LHCN-M2 (cell line): ENCODE data around the gene PARP16. TPM values are rescaled to one million over a fixed set of nuclear protein-coding genes. Genes with fewer than 3 reads are reported as not detected.

Experiments used
- DNase-seq: peaks from one replicate; pipeline ENCODE4 v3.0.0-alpha.2; 2012; ENCODE audit warnings: low read depth
- polyA plus RNA-seq: library from polyadenylated mRNA; unstranded; fragments of >200 nt; gene quantifications from one replicate; pipeline ENCODE4 v1.2.1, GENCODE V29; 2012; ENCODE audit warnings: missing spikeins
- total RNA-seq: library from RNA; depleted of rRNA; stranded (reverse); fragments of >200 nt; gene quantifications from 2 replicates; pipeline ENCODE4 v1.2.3, GENCODE V29; 2014; rRNA removed

The PARP16 gene
- 7.3 and 7.8 TPM in 2 replicates for total RNA-seq
- 4.5 TPM for polyA plus RNA-seq

- DNase-seq = peak; percentile 81
Measured at GRCh38 chr15:65286704-65287519, at the start of gene PARP16. PARP16 (minus strand) TSS chr15:65286883; CDS start chr15:65286426, 457 bp downstream.

GRCh38 chr15:65335278-65336055 is 48.8 kb upstream of the PARP16 start:
- DNase-seq = no peak

- no peak for DNase-seq
Measured at GRCh38 chr15:65334586-65335231, 48.0 kb upstream of the PARP16 start.

- DNase-seq = no peak
Measured at GRCh38 chr15:65333856-65334255, 47.2 kb upstream of the PARP16 start.

GRCh38 chr15:65333148-65333820 is 46.6 kb upstream of the PARP16 start:
- DNase-seq = no peak

- DNase-seq = no peak
Measured at GRCh38 chr15:65332391-65333147, 45.9 kb upstream of the PARP16 start.

GRCh38 chr15:65331811-65332210 is 45.1 kb upstream of the PARP16 start:
- no peak for DNase-seq

- DNase-seq = no peak
Measured at GRCh38 chr15:65330934-65331645, 44.4 kb upstream of the PARP16 start.

- no peak for DNase-seq
Measured at GRCh38 chr15:65329984-65330735, 43.5 kb upstream of the PARP16 start.

- no peak for DNase-seq
Measured at GRCh38 chr15:65329288-65329983, 42.8 kb upstream of the PARP16 start.

GRCh38 chr15:65328506-65329287 is 42.0 kb upstream of the PARP16 start:
- DNase-seq = no peak

GRCh38 chr15:65327651-65328393 is 41.1 kb upstream of the PARP16 start:
- DNase-seq = no peak

- DNase-seq = no peak
Measured at GRCh38 chr15:65326818-65327217, 40.1 kb upstream of the PARP16 start.

- DNase-seq = no peak
Measured at GRCh38 chr15:65326117-65326526, 39.4 kb upstream of the PARP16 start.

- peak; percentile 81 for DNase-seq
Measured at GRCh38 chr15:65323071-65323511, 36.4 kb upstream of the PARP16 start.

- DNase-seq = peak; percentile 70
Measured at GRCh38 chr15:65318870-65319356, 32.2 kb upstream of the PARP16 start.

GRCh38 chr15:65312400-65312916 is 25.8 kb upstream of the PARP16 start:
- no peak for DNase-seq
